GM19328 (cell line): ENCODE results near the gene DYNLT2.
A peak's percentile ranks its signal among the peaks of the same experiment; 100 is the strongest.

ENCODE experiments used
- ATAC-seq: cut with Tn5 transposase; IDR thresholded peaks from one replicate; pipeline ENCODE4 v1.9.1; 2021; ENCODE audit warnings: mild to moderate bottlenecking, moderate library complexity; ENCODE audit not compliant: unreplicated experiment

The DYNLT2 gene, protein sequence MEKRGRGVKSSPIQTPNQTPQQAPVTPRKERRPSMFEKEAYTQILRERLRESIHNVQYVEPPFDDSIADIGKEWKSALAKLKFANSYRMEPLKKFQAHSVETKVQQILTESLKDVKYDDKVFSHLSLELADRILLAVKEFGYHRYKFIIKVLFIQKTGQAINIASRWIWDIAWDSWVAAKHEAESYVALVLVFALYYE

DNA sequence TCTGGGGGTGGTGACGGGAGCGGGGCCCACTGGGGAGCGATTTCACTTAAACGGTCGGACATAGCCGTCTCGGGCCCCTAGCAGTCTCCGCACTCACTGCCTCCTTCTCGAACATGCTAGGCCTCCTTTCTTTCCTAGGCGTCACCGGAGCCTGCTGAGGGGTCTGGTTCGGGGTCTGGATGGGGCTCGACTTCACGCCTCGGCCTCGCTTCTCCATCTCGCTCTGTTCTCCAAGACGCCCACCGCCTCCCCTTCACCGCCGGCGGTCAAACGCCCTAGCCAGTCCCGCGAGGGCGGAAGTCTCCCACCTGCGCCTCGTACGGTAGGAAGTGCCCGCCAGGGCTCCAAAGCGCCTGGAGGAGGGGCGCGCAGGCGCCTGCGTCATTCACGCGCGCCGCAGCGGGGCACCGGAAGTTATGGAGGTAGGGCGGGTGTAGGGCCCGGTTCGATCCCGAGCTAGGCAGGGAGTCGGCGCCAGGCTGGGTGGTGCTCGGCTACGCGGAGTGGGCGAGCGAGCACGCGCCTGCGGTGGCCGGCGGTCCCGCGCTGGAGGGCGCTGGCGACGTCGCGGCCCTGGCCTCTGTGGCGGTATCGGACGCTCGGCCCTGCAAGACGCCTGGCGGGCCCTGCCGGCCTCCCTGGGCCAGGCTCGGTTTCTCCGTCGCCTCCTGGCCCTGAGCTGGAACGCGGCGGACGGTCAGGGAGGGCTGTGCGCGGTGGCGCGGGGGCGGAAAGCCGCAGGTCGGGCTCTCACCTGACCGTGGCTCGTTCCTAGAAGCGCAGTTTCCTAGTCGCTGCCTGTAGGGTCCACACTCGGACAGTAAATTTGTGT, at the start of gene DYNLT2, which contains the start of gene ERMARD:
Gene DYNLT2 (minus strand): TSS at position 331 of the 832 bp plus-strand sequence. CDS start 114 bp downstream, at position 217.
Gene ERMARD (plus strand): TSS at position 381 of the 832 bp plus-strand sequence. CDS start 36 bp downstream, at position 417.
- peak; percentile 93 for ATAC-seq

DNA sequence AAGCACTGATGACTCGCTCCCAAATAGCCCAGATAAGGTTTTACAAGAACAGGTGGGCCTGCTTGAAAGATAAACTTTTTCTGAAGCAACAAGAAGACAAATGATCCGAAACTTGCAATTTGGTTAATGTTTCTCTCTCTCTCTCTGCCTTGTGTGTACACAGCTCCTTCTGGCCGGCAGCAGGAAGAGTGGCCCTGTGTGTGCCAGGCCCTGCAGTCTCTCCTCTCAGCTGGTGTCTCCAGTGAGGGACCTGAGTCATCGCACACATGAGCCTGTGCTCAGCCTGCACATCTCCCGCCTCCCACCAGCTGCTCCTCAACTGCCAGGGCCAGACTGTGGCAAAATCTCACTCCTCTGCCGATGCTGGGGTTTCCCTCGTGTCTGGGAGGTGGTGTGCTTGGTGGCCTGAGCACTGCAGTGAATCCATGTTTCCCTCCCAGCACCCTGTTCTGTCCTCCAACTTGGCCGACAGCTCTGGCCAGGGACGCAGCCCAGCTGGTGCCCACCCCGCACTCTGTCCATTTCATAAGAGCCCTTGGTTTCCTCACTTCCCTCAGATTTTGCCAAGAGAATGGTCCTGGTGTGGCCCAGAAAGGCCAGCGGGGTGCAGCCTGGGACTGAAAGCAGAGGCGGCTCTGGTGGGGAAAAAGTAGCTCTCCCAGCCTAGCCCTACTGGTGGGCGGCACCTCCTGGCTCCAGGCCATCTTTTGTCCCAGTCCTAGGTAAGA, 49.5 kb upstream of the DYNLT2 start:
- ATAC-seq: no peak

DNA sequence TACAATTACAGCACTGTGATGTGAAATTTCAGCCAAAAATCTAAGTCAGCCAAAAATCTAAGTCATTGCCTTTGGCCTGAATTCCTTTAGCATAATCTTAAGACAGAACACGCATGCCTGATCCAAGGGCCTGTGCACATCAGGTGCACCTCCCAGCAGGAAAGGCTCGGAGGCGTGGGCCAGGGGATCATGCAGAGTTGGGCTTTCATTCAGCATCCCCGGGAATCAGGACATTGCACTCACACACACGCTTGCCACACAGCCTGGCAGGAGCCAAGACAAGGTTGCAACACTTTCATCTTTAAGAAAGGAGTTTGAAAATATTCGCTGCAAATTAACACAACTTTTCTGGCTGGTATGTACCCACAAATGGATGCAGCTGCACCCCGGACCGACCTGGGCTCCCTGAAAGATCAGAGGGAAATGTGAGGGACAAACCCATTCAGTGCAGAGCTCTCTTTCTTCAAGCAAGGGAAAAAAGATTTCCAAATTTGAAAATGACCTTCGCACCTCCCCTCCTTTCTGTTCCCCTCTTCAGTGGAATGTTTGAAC, 48.8 kb upstream of the DYNLT2 start:
- ATAC-seq: no peak

DNA sequence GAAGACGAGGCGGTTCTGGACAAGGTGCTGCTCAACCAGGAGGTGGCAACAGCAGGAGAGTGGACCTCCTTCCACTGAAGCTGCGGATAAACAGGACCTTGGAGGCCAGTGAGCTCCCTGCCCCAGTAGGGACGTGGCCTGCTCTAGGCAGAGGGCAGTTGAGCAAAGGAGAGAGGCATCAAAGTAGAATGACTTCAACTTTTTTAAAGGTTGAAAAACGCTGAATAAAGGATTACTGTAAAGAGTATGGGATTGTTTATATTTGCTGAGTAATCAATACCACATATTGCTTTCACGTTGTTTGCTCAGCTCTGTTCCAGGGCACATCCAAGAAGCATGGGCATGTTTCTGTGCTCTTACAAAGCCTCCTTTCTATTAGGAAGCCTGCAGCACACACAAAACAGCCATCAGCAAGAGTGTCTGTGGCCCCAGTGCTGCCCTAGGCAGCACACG, 48.1 kb upstream of the DYNLT2 start:
- no peak for ATAC-seq

DNA sequence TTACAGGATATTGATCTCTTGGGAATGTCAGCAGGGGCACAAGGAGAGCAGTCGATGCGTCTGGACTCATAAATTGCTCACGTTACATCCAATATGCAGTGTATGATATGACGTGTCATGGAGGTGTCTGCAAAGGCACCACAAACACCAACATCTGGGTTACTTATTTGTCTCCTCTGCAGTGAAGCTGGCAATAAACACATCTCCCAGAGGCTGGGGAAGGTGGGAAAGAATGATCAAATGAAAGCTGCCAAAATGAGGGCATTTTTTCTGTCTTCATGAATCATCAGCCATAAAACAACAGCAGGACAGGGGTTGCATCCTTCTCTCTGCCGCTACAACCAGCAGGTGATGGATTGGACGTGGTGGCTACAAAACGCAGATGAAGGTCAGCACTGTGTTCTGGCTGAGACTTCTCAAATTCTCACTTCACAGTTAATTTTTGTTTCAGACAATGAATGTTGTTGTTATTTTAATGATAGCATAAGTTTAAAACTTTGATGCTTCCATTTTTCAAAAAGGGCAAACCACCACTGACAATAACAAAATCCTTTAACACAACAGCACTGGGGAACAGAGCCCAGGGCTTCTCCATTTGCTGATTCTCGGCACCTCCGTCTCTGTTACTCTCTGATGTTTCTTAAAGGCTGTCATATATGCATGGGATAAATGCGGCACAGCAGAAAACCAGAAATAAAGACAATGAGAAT, 47.5 kb upstream of the DYNLT2 start:
- ATAC-seq: no peak

DNA sequence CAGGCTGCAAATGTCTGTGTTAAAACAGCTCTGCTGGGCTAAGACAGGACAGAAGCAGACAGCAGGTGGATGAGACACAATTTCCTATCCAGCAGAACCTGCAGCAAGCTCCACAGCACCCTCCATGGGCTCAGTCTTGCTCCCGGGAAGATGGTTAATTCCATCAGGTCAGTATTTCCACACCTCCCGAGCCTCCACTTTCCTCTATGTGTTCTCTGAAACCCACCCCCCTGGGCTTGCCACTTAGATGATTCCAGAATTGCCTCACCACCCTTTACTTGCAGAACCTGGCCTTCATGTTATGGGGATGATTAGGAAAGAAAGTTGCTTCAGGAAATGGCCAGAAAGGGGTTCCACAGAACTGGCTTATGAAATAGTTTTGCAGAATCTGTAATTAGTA, 43.8 kb upstream of the DYNLT2 start:
- no peak for ATAC-seq

DNA sequence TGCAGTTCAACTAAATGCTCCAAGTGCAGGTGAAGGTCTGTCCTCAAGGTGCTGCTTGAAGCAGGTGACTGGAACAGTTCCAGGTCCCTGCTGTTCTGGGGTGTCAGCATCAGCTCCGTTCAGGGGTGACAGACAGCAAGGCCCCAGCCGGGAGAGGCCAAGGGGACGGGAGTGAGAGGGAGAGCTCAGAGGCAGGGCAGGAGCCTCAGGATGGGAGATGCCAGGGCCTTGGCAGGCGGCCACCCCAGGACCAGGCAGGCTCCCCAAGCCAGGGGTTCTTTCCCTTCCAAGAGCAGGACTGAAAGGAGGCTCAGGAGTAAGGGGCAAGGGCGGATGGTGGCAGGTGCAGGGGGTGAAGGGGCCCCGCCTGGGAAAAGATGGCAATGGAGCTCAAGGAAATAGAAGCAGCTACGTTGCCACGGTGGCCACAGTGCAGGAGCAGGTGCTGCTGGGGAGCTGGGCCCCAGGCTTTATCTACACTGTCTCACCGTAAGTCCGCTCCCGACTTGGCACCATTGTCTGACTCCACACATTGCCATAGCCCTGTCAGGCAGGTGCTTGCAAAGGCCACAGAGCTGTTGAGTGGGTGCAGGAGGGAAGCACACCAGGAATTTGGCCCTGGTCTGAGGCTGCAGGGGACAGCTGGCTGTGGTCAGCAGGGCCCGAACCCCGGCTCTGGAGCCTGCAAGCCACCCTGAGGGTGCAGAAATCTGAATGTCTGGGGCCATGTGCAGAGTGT, 43.1 kb upstream of the DYNLT2 start:
- ATAC-seq: no peak

DNA sequence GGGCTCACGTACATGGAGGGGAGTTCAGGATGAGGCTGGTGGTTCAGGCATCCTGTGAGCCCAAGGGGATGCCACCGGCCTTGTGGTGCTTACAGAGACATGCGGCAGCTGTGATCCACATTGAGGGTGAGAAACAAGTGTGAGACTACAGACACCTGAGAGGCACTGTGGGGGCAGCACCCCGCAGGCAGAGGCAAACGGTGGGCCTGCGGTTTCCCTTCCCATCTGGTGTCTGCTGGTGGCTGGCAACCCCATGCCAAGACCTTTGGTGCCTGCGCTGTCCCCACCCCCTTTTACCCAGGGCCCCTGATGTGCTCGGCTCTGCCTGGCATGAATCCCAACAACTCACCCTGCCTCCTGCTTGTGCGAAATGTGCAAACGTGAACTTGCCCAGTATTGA, 42.0 kb upstream of the DYNLT2 start:
- ATAC-seq: no peak

DNA sequence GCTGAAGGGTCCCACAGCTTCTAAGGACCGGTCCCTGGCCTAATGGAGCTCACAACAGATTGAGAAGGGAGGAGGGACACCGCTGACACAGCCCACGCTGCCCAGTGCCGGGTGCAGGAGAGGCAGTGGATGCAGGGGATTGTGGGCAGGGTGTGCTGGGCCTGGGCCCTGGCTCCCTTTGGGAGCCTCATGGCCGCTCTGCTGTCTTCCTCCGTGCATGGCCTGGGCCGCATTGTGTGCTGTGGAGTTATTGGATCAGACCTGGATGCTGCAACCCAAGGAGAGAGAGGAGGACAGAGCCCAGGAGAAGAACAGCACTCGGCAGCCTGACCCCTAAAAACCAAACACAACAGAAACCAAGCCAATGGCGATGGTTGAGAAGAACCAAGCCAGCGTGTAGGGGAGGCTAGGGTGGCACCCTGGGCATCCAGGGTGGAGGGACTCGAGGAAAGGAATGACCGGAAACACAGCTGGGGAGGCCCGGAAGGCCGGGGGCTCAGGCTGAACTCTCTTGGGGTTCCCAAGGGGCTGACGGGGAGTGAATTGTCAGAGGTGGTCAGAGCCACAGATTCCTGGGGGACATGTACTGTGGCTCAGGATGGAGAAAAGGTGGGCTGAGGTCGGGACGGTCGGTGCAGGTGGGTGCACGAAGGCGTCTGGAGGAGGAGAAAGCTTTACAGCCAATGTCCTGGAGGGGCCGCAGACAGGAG, 41.1 kb upstream of the DYNLT2 start:
- no peak for ATAC-seq

DNA sequence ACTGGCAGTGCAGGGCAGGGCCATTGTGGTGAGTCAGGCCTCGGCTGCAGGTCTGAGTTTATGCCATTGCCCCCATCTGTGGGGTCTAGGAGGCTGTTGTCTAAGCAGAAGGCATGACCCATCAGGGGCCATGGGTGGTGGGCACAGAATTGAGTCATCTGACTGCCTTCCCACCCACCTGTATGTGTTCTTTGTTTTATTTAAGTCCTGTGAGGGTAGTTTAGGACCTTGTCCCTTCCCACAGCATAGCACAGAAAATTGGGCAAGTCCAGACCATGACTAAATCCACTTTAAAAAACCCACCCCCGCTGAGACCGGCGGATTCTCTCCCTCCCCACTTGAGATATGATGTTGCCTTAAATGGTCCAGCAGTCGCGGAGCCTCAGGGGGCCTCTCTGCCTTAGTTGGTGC, 40.4 kb upstream of the DYNLT2 start:
- no peak for ATAC-seq

DNA sequence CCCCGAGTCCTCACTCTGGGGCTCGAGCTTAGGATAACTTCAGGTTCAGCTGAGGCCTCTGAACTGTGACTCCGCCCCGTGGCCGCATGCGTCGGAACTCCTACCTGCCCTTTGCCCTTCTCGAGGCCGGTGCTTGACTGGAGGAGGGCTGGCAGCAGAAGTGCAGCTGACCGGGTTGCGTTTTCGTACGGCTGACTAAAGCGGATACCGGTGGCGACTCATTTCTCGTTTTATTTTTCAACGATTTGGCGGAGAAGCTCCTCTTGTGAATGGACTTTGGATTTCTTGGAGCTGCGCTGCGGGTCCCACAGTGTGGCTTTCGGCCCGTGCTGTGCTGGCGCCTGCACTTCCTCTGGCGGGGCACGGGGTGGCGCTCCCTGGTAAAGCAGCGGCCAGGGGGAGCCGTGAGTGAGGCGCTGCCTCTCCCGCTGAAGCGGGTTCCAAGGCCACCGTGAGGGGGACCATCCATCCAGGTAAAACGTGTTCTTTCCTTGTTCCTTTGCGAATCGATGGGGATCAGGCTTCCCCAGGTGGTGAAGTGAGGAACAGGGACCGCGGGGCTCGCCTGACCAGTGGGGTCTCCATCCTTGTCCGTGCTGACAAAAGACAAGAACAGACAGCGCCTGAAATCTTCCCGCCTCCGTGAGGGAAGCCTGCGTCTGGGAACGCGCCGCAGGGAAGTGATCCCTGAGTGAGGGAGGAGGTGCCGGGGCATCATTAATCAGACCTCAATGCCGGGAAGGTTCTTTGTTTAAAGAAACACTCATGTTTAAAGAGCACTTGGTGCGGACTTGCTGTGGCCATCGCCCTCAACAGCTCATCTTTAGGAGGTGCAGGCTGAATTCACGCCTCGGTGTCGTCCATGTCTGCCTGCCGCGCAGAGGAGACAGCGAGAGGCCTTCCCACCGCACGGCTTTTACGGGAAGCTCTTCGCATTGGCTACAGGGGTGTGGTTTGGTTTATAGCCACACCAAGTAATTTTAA, 38.9 kb upstream of the DYNLT2 start:
- ATAC-seq: peak; percentile 93

DNA sequence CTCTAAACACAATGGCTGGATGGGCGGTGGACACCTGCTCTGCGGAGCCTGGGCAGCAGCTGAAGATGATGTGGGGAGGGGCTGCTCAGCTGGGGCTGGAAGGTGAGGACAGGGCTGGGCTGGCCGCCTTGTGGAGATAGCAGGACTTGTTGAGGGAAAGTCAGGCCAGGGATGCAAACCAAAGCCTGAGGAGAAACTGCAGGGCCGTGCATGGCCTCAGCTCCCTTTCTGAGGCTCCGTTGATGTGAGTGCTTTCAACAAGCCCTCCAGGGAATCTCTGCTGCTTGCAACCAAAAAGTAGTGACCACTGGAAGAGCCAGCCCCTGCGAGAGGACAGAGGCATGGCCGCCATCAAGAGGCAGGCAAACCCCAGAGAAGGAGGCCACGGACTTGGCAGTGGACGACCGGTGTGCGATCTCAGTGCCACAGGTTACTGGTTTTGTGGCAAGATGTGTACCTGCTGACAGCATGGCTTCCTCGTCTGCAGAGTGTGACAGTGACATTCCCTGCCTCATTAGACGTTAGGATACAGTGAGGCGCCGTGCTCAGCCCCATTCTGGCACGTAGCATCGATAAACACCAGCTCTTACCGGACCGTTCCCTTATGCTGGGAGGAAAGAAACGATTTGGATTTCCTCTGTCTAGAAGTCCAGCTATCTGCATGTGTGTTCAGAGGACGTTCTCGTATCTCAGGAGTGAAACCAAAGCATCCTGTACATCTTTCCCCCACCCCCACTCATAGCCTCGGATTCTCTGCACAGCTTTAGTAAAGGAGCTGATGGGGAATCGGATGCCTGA, 38.0 kb upstream of the DYNLT2 start:
- ATAC-seq: no peak

DNA sequence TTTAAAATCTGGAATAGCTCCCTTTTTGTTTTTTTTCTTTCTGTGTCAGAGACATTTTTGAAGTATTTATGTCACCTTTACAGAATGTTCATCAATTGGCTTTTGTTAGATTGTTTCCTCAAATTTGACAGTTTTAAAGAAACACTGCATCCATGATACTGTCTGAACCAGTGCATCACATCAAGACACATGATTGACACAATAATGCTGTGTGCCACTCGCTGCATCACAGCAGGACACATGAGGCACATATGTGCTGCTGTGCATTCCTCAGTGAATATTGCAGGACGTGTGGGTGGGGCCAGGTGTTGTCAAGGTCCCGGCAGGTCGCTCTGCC, 37.4 kb upstream of the DYNLT2 start:
- no peak for ATAC-seq

DNA sequence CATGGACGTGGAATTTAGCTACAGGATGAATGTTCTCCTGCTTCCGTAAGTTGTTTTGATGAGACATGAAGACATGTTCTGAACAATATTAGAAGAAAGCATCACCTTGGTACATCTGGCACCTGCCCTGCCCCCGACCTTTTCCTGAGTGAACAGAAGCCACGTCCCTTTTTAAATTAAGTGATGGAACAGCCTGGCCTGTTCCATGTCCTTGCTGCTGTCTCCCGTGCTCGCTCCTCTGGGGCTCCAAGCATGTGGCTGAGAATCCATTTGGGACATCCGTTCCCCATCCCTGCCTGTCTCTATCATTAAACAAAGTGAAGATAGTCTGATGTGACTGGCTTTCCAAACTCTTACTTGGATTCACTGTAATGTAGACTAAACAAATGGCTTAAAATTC, 36.4 kb upstream of the DYNLT2 start:
- ATAC-seq: no peak

DNA sequence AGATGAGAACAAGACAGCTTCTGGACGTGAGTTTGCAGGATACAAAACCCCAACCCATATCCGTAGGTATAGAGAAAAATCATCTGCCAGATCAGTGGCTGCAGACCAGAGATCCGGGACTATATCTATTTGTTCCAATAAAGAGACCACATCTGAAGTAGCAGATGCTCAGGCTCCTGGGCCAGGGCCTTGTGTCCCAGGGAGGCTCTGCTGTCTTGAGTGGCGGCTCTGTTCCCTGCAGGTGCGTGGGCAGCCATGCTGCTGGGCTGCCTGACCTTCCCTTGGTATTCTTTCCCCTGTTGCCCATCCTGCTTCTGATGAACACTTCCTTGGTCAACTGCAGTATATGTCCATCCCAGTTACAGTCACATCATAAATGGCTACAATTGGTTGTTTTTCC, 35.0 kb upstream of the DYNLT2 start:
- no peak for ATAC-seq

DNA sequence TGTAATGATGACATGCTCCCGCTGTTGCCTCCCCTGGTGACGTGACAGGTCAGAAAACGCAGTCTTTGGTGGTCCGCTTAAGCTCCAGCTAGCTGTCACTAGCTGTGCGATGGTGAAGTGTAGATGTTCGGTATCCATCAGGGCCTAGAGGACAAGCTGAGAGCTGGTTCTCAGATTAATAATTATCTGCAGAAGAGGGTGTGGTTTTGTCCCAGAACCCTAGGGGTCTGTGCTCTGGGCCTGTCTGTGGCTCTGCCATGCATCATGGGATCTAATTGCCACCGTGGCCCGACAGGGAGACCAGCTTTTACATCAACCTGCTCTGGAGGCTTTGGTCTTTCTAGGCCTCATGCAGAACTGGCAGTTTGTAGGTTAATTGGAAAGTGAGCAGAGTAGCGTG, 34.2 kb upstream of the DYNLT2 start:
- no peak for ATAC-seq

DNA sequence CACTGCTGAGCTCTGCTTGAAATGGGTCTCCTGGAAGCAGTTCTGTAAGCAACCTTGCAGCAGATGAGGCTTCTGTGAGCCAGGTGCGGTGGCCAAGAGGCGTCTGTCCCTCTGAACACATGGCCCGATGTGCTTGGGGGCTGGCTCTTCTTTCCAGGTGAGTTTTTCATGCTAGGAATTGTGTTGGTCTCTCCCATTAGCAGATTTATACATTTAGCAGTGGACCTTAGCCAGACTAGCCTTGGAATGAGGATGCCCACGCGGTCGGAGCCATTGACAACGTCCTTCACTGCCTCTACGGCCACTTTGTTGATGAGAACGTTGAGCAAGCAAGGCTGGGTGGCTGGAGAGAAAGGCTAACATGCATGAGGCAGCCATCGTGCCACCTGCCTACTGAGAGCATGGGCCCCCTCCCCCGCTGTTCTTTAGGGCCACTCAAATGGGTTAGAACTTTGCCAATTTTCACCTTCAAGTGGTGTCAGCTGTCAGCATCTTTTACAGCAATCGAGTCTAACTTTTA, 33.5 kb upstream of the DYNLT2 start:
- ATAC-seq: no peak
